ENCODE measurements around the gene PPIF.

DNA sequence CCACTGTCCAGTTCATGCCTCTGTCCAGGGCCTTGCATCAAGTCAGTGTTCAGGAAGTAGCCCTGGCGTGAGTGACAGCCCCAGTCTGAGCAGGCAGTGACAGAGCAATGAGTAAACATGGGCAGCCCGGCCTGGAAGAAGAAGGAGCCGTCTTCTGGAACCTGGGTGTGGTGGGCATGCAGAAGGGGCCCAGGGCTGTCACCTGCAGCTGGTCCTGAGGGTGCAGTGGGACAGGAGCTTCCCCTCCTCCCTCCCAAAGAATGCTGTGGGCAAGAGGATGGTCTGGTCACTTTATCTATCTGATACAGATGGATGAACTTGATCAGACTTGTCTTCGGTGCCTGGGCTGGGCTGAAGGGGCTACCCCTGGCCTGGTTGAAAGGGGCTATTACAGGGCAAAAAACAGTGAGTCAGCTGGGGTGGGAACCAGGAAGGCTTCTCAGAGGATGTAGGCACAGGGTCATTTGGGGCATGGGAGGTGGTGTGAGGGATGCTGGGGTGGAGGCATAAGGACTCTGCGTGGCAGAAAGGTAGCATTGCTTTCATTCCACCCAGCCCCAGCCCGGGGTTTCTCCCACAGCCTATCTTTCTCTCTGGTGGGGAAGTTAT, 42.7 kb upstream of the PPIF start:
- no peak for TF ChIP-seq GATA2 (IDR thresholded peaks at IDR 0.05; ENCODE audit: low read depth, low read length)
- no peak for TF ChIP-seq GATA3 (IDR thresholded peaks at IDR 0.05; ENCODE audit: low read depth, low read length)
